Fibroblast of lung (primary cell): ENCODE data around the gene CILP.

ENCODE experiments used
- EZH2 ChIP-seq: IDR thresholded peaks from 2 replicates; pipeline ENCODE4 v1.5.1; 2012; ENCODE audit warnings: low read length, control low read depth, mild to moderate bottlenecking; ENCODE audit errors: missing control alignments
- TF ChIP-seq, protein P1 (sequence below), 2 donors: IDR thresholded peaks in 1 of 2; conservative IDR thresholded peaks in 1 of 2; 1 replicate in 1 of 2; 2 replicates in 1 of 2; pipeline ENCODE4 v1.5.1; 2011 to 2012; ENCODE audit warnings: low read length in 2 of 2, control low read depth in 1 of 2, inconsistent platforms in 1 of 2, low read depth in 1 of 2, mild to moderate bottlenecking in 1 of 2

DNA sequence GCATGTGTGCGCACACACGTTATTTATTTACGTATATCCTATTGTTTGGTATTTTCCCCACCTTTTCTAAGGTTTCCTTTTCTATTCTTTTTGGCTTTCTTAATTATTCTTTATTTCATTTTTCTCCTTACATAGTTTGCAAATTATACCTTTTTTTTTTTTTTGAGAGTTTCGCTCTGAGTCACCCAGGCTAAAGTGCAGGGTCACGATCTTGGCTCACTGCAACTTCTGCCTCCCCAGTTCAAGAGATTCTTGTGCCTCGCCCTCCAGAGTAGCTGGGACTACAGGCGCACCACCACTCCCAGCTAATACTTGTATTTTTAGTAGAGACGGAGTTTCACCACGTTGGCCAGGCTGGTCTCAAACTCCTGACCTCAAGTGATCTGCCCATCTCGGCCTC lies 20.0 kb upstream of the CILP start:
- TF ChIP-seq EZH2 = no peak
- TF ChIP-seq, protein P1, sequence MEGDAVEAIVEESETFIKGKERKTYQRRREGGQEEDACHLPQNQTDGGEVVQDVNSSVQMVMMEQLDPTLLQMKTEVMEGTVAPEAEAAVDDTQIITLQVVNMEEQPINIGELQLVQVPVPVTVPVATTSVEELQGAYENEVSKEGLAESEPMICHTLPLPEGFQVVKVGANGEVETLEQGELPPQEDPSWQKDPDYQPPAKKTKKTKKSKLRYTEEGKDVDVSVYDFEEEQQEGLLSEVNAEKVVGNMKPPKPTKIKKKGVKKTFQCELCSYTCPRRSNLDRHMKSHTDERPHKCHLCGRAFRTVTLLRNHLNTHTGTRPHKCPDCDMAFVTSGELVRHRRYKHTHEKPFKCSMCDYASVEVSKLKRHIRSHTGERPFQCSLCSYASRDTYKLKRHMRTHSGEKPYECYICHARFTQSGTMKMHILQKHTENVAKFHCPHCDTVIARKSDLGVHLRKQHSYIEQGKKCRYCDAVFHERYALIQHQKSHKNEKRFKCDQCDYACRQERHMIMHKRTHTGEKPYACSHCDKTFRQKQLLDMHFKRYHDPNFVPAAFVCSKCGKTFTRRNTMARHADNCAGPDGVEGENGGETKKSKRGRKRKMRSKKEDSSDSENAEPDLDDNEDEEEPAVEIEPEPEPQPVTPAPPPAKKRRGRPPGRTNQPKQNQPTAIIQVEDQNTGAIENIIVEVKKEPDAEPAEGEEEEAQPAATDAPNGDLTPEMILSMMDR (conservative IDR thresholded peaks at IDR 0.05 in 1 of 2, IDR thresholded peaks at IDR 0.05 in 1 of 2; ENCODE audit: low read depth in 1 of 2, low read length in 2 of 2) = no peak
